ENCODE measurements around the gene CPT1C.
A peak's percentile ranks its signal among the peaks of the same experiment; 100 is the strongest.

CPT1C gene

DNA sequence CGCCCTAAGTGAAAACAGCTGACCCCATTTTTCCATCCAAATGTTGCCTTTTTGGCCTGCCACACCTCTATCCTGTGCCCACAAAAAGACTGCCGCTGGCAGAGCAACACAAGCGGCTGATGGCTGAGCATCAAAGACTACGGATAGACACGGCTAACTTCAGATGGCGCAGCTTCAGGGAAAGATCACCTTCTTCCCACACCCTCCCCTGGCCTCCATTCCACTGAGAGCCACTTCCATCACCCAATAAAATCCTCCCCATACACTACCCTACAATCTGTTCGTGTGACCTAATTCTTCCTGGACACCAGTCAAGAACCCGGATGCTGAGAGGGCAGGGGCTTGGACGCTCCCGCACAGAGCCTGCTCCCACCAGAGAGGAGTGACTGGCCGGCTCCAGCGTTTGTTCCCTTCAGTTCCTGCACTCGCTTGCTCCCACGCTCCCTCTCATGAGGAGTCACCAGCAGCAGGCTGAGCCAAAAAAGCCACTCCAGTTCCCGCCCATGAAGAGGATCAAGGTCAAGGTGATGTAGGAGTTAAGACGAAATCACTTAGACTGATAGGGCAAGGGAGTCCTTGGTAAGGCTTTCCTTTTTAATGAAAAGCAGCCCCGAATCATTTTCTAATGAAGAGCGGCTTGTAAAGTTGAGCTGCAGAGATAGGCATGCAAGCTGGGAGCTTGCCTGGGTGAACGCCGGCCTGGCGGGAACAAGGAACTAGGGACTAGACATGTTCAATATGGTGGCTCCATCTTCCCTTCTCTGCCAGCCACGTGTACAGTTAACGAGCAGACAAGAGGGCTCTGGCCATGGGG is 36.5 kb downstream of the CPT1C start:
- H3K9ac ChIP-seq (ENCODE audit: low read depth, low read length), result no peak overlapping the region
- no peak overlapping the region for H3K4me3 ChIP-seq (ENCODE audit: low read depth, low read length)
- no peaks in the 10 kb centered on the region for H3K9me3 ChIP-seq (ENCODE audit: control insufficient read depth, insufficient read depth, low read length)
- H3K4me1 ChIP-seq (ENCODE audit: control insufficient read depth, insufficient read depth, low read length), result no peaks in the 10 kb centered on the region
- no peaks in the 10 kb centered on the region for H3K27me3 ChIP-seq (ENCODE audit: control insufficient read depth, insufficient read depth, low read length)
- no peaks in the 10 kb centered on the region for H3K36me3 ChIP-seq (ENCODE audit: control insufficient read depth, insufficient read depth, low read length)

- no peaks in the 10 kb centered on the region for H3K9me3 ChIP-seq (ENCODE audit: control insufficient read depth, insufficient read depth, low read length)
- H3K9ac ChIP-seq (ENCODE audit: low read depth, low read length), result no peak overlapping the region
- no peaks in the 10 kb centered on the region for H3K4me1 ChIP-seq (ENCODE audit: control insufficient read depth, insufficient read depth, low read length)
- H3K27me3 ChIP-seq (ENCODE audit: control insufficient read depth, insufficient read depth, low read length), result no peaks in the 10 kb centered on the region
- no peaks in the 10 kb centered on the region for H3K36me3 ChIP-seq (ENCODE audit: control insufficient read depth, insufficient read depth, low read length)
- H3K4me3 ChIP-seq (ENCODE audit: low read depth, low read length), result no peak overlapping the region
Measured at GRCh38 chr19:49730166-49730565, 39.2 kb downstream of the CPT1C start.

DNA sequence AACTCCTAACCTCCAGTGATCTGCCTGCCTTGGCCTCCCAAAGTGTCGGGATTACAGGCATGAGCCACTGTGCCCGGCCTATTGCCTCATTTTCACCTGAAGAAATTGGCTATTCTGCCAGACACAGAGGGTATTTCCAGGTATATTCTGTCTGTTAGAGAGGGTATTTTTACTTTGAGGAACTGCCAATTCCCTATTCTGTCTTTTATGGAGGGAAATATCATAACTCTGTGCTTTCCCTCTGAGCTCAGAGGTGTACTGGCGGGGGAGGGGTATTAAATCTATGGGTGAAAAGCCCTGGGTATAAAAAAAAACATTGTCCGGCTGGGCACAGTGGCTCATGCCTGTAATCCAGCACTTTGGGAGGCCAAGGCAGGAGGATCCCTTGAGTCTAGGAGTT is 47.4 kb downstream of the CPT1C start:
- no peak overlapping the region for H3K9ac ChIP-seq (ENCODE audit: low read depth, low read length)
- H3K4me1 ChIP-seq (ENCODE audit: control insufficient read depth, insufficient read depth, low read length), result no peaks in the 10 kb centered on the region
- no peak overlapping the region for H3K4me3 ChIP-seq (ENCODE audit: low read depth, low read length)
- H3K36me3 ChIP-seq (ENCODE audit: control insufficient read depth, insufficient read depth, low read length), result no peaks in the 10 kb centered on the region
- H3K9me3 ChIP-seq (ENCODE audit: control insufficient read depth, insufficient read depth, low read length), result no peaks in the 10 kb centered on the region
- no peaks in the 10 kb centered on the region for H3K27me3 ChIP-seq (ENCODE audit: control insufficient read depth, insufficient read depth, low read length)

GRCh38 chr19:49739098-49739497 is 48.2 kb downstream of the CPT1C start:
- H3K9ac ChIP-seq (ENCODE audit: low read depth, low read length), result no peak overlapping the region
- no peaks in the 10 kb centered on the region for H3K9me3 ChIP-seq (ENCODE audit: control insufficient read depth, insufficient read depth, low read length)
- no peaks in the 10 kb centered on the region for H3K27me3 ChIP-seq (ENCODE audit: control insufficient read depth, insufficient read depth, low read length)
- no peaks in the 10 kb centered on the region for H3K4me1 ChIP-seq (ENCODE audit: control insufficient read depth, insufficient read depth, low read length)
- no peak overlapping the region for H3K4me3 ChIP-seq (ENCODE audit: low read depth, low read length)
- H3K36me3 ChIP-seq (ENCODE audit: control insufficient read depth, insufficient read depth, low read length), result no peaks in the 10 kb centered on the region

DNA sequence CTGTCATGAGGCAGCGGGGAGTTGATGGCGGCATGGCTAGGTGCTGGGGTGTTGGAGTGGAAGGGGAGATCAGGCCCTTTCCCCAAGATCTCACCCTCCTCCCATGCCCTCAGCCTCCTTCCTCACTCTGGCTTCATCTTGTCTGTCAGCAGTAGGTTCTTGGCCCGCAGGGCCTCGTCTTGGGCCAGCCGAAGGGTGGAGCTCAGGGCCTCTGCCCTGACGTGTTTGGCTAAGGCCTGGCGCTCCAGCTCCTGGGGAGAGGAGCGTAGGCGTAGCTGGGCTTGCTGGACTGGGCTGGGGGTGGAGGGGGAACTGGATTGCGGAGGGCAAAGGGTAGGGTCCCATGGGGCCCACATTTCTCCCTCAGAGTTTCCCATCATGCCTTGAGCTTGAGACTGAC is 49.0 kb downstream of the CPT1C start:
- Histone ChIP-seq H3K4me3 (ENCODE audit: low read depth, low read length) (no peak overlapping the region), H3K27me3 (ENCODE audit: control insufficient read depth, insufficient read depth, low read length) (no peaks in the 10 kb centered on the region), H3K9me3 (ENCODE audit: control insufficient read depth, insufficient read depth, low read length) (no peaks in the 10 kb centered on the region), H3K4me1 (ENCODE audit: control insufficient read depth, insufficient read depth, low read length) (no peaks in the 10 kb centered on the region), H3K9ac (ENCODE audit: low read depth, low read length) (no peak overlapping the region), H3K36me3 (ENCODE audit: control insufficient read depth, insufficient read depth, low read length) (no peaks in the 10 kb centered on the region)

DNA sequence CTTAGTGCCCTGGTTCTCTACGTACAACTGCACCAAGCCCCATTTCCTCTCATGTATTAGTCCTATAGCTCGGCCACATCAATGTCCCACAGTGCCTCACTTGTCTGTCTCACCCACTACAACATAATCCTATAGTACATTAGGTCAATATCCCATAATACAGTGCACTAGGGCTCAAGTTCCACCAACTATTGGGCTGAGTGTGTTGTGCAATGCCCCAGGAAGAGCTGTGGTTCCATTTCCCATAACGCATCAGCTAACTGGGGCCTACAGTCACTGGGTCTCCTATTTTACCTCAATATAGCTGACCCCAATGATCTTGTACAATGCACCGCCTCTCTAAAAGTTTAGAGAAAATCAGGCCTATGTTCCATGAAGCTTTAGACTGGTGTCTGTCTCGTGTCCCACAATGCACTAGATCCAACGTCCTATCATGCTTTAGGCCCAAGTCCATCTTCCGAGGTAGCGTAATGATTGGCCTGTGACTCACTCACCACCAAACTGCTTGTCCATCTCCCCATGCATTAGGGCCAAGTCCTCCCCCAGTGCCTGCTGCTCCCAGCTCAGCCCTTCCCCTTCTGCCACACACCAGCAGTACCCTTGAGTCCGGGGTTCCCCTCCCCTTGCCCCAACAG is 50.4 kb downstream of the CPT1C start:
- no peak overlapping the region for H3K9ac ChIP-seq (ENCODE audit: low read depth, low read length)
- H3K4me1 ChIP-seq (ENCODE audit: control insufficient read depth, insufficient read depth, low read length), result no peaks in the 10 kb centered on the region
- H3K9me3 ChIP-seq (ENCODE audit: control insufficient read depth, insufficient read depth, low read length), result no peaks in the 10 kb centered on the region
- H3K27me3 ChIP-seq (ENCODE audit: control insufficient read depth, insufficient read depth, low read length), result no peaks in the 10 kb centered on the region
- H3K4me3 ChIP-seq (ENCODE audit: low read depth, low read length), result no peak overlapping the region
- H3K36me3 ChIP-seq (ENCODE audit: control insufficient read depth, insufficient read depth, low read length), result no peaks in the 10 kb centered on the region

GRCh38 chr19:49744946-49745381 is 54.0 kb downstream of the CPT1C start:
- Histone ChIP-seq H3K4me1 (ENCODE audit: control insufficient read depth, insufficient read depth, low read length) (no peaks in the 10 kb centered on the region), H3K36me3 (ENCODE audit: control insufficient read depth, insufficient read depth, low read length) (no peaks in the 10 kb centered on the region), H3K4me3 (ENCODE audit: low read depth, low read length) (no peak overlapping the region), H3K27me3 (ENCODE audit: control insufficient read depth, insufficient read depth, low read length) (peaks cover 9% of the 10 kb centered on the region), H3K9ac (ENCODE audit: low read depth, low read length) (no peak overlapping the region), H3K9me3 (ENCODE audit: control insufficient read depth, insufficient read depth, low read length) (no peaks in the 10 kb centered on the region)

- no peaks in the 10 kb centered on the region for H3K9me3 ChIP-seq (ENCODE audit: control insufficient read depth, insufficient read depth, low read length)
- H3K4me3 ChIP-seq (ENCODE audit: low read depth, low read length), result peak overlapping the region; percentile 13
- H3K9ac ChIP-seq (ENCODE audit: low read depth, low read length), result no peak overlapping the region
- peaks cover 9% of the 10 kb centered on the region for H3K27me3 ChIP-seq (ENCODE audit: control insufficient read depth, insufficient read depth, low read length)
- no peaks in the 10 kb centered on the region for H3K4me1 ChIP-seq (ENCODE audit: control insufficient read depth, insufficient read depth, low read length)
- no peaks in the 10 kb centered on the region for H3K36me3 ChIP-seq (ENCODE audit: control insufficient read depth, insufficient read depth, low read length)
Measured at GRCh38 chr19:49746206-49746958, 55.5 kb downstream of the CPT1C start.

- Histone ChIP-seq H3K4me3 (ENCODE audit: low read depth, low read length) (no peak overlapping the region), H3K9ac (ENCODE audit: low read depth, low read length) (no peak overlapping the region), H3K9me3 (ENCODE audit: control insufficient read depth, insufficient read depth, low read length) (no peaks in the 10 kb centered on the region), H3K27me3 (ENCODE audit: control insufficient read depth, insufficient read depth, low read length) (peaks cover 9% of the 10 kb centered on the region), H3K4me1 (ENCODE audit: control insufficient read depth, insufficient read depth, low read length) (no peaks in the 10 kb centered on the region), H3K36me3 (ENCODE audit: control insufficient read depth, insufficient read depth, low read length) (no peaks in the 10 kb centered on the region)
Measured at GRCh38 chr19:49749055-49749716, 58.3 kb downstream of the CPT1C start.

DNA sequence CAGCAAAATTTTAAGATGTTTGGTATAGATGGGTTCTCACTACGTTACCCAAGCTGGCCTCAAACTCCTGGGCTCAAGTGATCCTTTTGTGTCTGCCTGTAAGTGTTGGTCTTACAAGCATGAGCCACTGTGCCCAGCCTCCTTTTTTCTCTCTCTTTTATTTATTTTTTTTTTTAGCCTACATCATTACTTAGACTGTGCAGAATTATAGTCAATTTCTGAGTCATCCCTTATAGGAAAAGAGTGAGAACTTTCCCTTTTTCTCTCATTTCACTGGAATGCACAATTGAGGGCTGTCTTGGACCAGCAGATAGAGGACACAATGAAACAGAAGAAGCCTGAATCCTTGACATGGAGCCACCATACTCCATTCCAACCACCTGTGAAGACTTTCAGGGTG is 58.9 kb downstream of the CPT1C start:
- H3K4me3 ChIP-seq (ENCODE audit: low read depth, low read length), result no peak overlapping the region
- peaks cover 9% of the 10 kb centered on the region for H3K27me3 ChIP-seq (ENCODE audit: control insufficient read depth, insufficient read depth, low read length)
- H3K9ac ChIP-seq (ENCODE audit: low read depth, low read length), result no peak overlapping the region
- H3K9me3 ChIP-seq (ENCODE audit: control insufficient read depth, insufficient read depth, low read length), result no peaks in the 10 kb centered on the region
- no peaks in the 10 kb centered on the region for H3K36me3 ChIP-seq (ENCODE audit: control insufficient read depth, insufficient read depth, low read length)
- no peaks in the 10 kb centered on the region for H3K4me1 ChIP-seq (ENCODE audit: control insufficient read depth, insufficient read depth, low read length)

- Histone ChIP-seq H3K4me1 (ENCODE audit: control insufficient read depth, insufficient read depth, low read length) (no peaks in the 10 kb centered on the region), H3K27me3 (ENCODE audit: control insufficient read depth, insufficient read depth, low read length) (peaks cover 4% of the 10 kb centered on the region), H3K9ac (ENCODE audit: low read depth, low read length) (no peak overlapping the region), H3K9me3 (ENCODE audit: control insufficient read depth, insufficient read depth, low read length) (no peaks in the 10 kb centered on the region), H3K4me3 (ENCODE audit: low read depth, low read length) (no peak overlapping the region), H3K36me3 (ENCODE audit: control insufficient read depth, insufficient read depth, low read length) (no peaks in the 10 kb centered on the region)
Measured at GRCh38 chr19:49752701-49753100, 61.8 kb downstream of the CPT1C start.
